Neural progenitor cell (in vitro differentiated cells): ENCODE results near the gene CD300A. TPM values are rescaled to one million over a fixed set of nuclear protein-coding genes. Genes with fewer than 3 reads are reported as not detected.
A peak's percentile ranks its signal among the peaks of the same experiment; 100 is the strongest.

Source experiments
- DNase-seq: peaks from one replicate; pipeline ENCODE4 v3.0.0-alpha.2; 2016; ENCODE audit warnings: low spot score
- H2AFZ ChIP-seq: fragments of 200-600 bp; sonication (generic); replicated peaks from 2 replicates; pipeline ENCODE4 v1.6.1; 2016; ENCODE audit warnings: antibody characterized with exemption
- H3F3A ChIP-seq: fragments of 200-600 bp; sonication (generic); 2 replicates; pipeline ENCODE4 v1.6.1; 2016; ENCODE audit warnings: antibody characterized with exemption, low read depth
- H3K27ac ChIP-seq: fragments of 200-600 bp; sonication (generic); 2 replicates; pipeline ENCODE4 v1.5.1; 2016; ENCODE audit warnings: mild to moderate bottlenecking
- H3K27me3 ChIP-seq: fragments of 200-600 bp; sonication (generic); 2 replicates; pipeline ENCODE4 v1.6.1; 2016; ENCODE audit warnings: mild to moderate bottlenecking, moderate library complexity
- H3K36me3 ChIP-seq: fragments of 200-600 bp; sonication (generic); 2 replicates; pipeline ENCODE4 v1.5.1; 2016
- H3K4me1 ChIP-seq: fragments of 200-600 bp; sonication (generic); 2 replicates; pipeline ENCODE4 v1.6.1; 2016; ENCODE audit warnings: mixed run types
- H3K4me2 ChIP-seq: fragments of 200-600 bp; sonication (generic); 2 replicates; pipeline ENCODE4 v1.6.1; 2016
- H3K4me3 ChIP-seq: fragments of 200-600 bp; sonication (generic); 2 replicates; pipeline ENCODE4 v1.5.1; 2016
- H3K79me2 ChIP-seq: fragments of 200-600 bp; sonication (generic); 2 replicates; pipeline ENCODE4 v1.6.1; 2016; ENCODE audit warnings: low read depth
- H3K9ac ChIP-seq: fragments of 200-600 bp; sonication (generic); 2 replicates; pipeline ENCODE4 v1.6.1; 2016
- H3K9me3 ChIP-seq: fragments of 200-600 bp; sonication (generic); 2 replicates; pipeline ENCODE4 v1.5.1; 2016; ENCODE audit warnings: low read depth
- H4K20me1 ChIP-seq: fragments of 200-600 bp; sonication (generic); 2 replicates; pipeline ENCODE4 v1.6.1; 2016; ENCODE audit warnings: low read depth
- H3K27ac Mint-ChIP-seq: 3 replicates; pipeline ENCODE4 v1.8.0; 2021; ENCODE audit warnings: mixed read lengths
- H3K27me3 Mint-ChIP-seq: 2 replicates; pipeline ENCODE4 v1.8.0; 2022; ENCODE audit warnings: low read depth, mild to moderate bottlenecking, inconsistent platforms, moderate library complexity, mixed read lengths; ENCODE audit not compliant: insufficient read depth
- H3K36me3 Mint-ChIP-seq: 3 replicates; pipeline ENCODE4 v1.8.0; 2021; ENCODE audit warnings: mixed read lengths
- H3K4me1 Mint-ChIP-seq: 3 replicates; pipeline ENCODE4 v1.8.0; 2021; ENCODE audit warnings: mixed read lengths
- H3K4me3 Mint-ChIP-seq: 3 replicates; pipeline ENCODE4 v1.8.0; 2021; ENCODE audit warnings: mild to moderate bottlenecking, moderate library complexity, mixed read lengths
- H3K9me3 Mint-ChIP-seq: 3 replicates; pipeline ENCODE4 v1.8.0; 2020; ENCODE audit warnings: mixed read lengths
- EZH2 ChIP-seq: fragments of 200-600 bp; sonication (generic); IDR thresholded peaks from 2 replicates; pipeline ENCODE4 v1.6.1; 2017; ENCODE audit warnings: antibody characterized with exemption, mild to moderate bottlenecking, moderate library complexity
- EZH2phosphoT487 ChIP-seq: fragments of 200-600 bp; sonication (generic); IDR thresholded peaks from 2 replicates; pipeline ENCODE4 v1.6.1; 2017; ENCODE audit warnings: antibody characterized with exemption
- total RNA-seq: library from RNA; depleted of rRNA; stranded (reverse); fragments of >200 nt; gene quantifications from 2 replicates; pipeline ENCODE4 v1.2.3, GENCODE V29; 2015; ENCODE audit warnings: low replicate concordance
- TF ChIP-seq, protein P1 (sequence below): fragments of 200-600 bp; sonication (generic); IDR thresholded peaks from 2 replicates; pipeline ENCODE4 v1.5.1; 2017; ENCODE audit warnings: antibody characterized with exemption, mild to moderate bottlenecking

The CD300A gene
- total RNA-seq, 1 donor from 2014 or later: not detected

DNA sequence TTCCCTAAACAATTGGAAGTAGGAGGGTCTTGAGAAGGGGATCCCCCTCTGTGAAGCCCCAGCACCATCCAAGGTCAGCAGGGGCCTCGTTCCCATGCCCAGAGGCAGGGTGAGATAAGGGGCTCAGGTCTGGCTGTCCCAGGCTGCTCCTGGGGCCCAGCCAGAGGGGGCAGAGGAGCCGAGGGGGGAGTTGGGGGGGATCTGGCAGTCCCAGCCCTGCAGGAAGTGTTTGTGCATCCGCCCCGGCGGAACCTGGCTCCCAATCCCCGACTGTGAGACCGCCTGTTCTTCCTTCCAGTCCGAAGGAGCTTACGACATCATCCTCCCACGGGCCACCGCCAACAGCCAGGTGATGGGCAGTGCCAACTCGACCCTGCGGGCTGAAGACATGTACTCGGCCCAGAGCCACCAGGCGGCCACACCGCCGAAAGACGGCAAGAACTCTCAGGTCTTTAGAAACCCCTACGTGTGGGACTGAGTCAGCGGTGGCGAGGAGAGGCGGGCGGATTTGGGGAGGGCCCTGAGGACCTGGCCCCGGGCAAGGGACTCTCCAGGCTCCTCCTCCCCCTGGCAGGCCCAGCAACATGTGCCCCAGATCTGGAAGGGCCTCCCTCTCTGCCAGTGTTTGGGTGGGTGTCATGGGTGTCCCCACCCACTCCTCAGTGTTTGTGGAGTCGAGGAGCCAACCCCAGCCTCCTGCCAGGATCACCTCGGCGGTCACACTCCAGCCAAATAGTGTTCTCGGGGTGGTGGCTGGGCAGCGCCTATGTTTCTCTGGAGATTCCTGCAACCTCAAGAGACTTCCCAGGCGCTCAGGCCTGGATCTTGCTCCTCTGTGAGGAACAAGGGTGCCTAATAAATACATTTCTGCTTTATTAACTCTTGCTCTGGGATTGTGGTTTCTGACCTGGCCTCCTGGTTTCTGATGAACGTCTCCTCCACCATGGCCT, 19.6 kb upstream of the CD300A start:
- Mint-ChIP-seq H3K27me3 (peaks cover 16% of the 10 kb centered on the region), H3K4me1 (peaks cover 43% of the 10 kb centered on the region), H3K9me3 (no peaks in the 10 kb centered on the region), H3K36me3 (no peaks in the 10 kb centered on the region), H3K27ac (peak overlapping the region; percentile 63), H3K4me3 (peak overlapping the region; percentile 18)
- DNase-seq: no peak
- H3F3A ChIP-seq: peaks cover 15% of the 10 kb centered on the region
- peaks cover 7% of the 10 kb centered on the region for H3K27me3 ChIP-seq
- H3K9me3 ChIP-seq: no peaks in the 10 kb centered on the region
- peaks cover 13% of the 10 kb centered on the region for H4K20me1 ChIP-seq
- H2AFZ ChIP-seq: no peak overlapping the region
- no peak for TF ChIP-seq EZH2
- TF ChIP-seq EZH2phosphoT487: no peak
- no peaks in the 10 kb centered on the region for H3K36me3 ChIP-seq
- H3K4me1 ChIP-seq: peaks cover 20% of the 10 kb centered on the region
- no peak overlapping the region for H3K4me2 ChIP-seq
- no peak overlapping the region for H3K27ac ChIP-seq
- H3K9ac ChIP-seq: no peak overlapping the region
- no peaks in the 10 kb centered on the region for H3K79me2 ChIP-seq
- H3K4me3 ChIP-seq: no peak overlapping the region

DNA sequence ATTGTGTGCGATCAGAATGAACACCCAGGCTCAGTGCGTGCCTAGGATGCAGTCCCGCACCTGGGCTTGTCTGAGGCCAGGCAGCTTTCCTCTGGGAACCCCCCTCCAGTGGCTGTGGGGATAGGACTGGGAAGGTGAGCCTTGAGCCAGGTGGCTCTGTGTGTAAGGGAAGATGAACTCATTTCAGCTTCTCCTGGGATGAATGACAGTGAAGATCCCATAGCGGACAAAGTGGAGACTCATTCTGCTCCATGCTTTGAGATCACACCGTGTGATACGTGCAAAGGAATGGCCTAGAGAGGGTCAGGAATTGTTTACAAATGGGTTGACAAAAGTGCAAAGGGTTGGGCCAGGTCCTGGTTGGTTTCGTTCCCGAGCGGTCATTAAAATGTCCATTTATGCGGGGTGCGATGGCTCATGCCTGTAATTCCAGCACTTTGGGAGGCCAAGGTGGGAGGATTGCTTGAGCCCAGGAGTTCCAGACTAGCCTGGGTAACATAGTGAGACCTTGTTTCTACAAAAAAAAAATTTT, 18.7 kb upstream of the CD300A start:
- Histone ChIP-seq H2AFZ (no peak overlapping the region), H3K36me3 (no peaks in the 10 kb centered on the region), H3K9ac (no peak overlapping the region), H3K4me3 (no peak overlapping the region), H3K79me2 (no peaks in the 10 kb centered on the region), H3F3A (peaks cover 15% of the 10 kb centered on the region), H3K27ac (no peak overlapping the region), H3K4me2 (no peak overlapping the region), H3K9me3 (no peaks in the 10 kb centered on the region), H3K27me3 (peaks cover 16% of the 10 kb centered on the region), H4K20me1 (peaks cover 16% of the 10 kb centered on the region), H3K4me1 (peaks cover 15% of the 10 kb centered on the region)
- Mint-ChIP-seq H3K36me3 (no peaks in the 10 kb centered on the region), H3K9me3 (no peaks in the 10 kb centered on the region), H3K27ac (peak overlapping the region; percentile 63), H3K4me1 (peaks cover 47% of the 10 kb centered on the region), H3K27me3 (peaks cover 20% of the 10 kb centered on the region), H3K4me3 (peak overlapping the region; percentile 18)
- DNase-seq: no peak
- TF ChIP-seq EZH2phosphoT487 (no peak), EZH2 (no peak)
- TF ChIP-seq, protein P1, sequence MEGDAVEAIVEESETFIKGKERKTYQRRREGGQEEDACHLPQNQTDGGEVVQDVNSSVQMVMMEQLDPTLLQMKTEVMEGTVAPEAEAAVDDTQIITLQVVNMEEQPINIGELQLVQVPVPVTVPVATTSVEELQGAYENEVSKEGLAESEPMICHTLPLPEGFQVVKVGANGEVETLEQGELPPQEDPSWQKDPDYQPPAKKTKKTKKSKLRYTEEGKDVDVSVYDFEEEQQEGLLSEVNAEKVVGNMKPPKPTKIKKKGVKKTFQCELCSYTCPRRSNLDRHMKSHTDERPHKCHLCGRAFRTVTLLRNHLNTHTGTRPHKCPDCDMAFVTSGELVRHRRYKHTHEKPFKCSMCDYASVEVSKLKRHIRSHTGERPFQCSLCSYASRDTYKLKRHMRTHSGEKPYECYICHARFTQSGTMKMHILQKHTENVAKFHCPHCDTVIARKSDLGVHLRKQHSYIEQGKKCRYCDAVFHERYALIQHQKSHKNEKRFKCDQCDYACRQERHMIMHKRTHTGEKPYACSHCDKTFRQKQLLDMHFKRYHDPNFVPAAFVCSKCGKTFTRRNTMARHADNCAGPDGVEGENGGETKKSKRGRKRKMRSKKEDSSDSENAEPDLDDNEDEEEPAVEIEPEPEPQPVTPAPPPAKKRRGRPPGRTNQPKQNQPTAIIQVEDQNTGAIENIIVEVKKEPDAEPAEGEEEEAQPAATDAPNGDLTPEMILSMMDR: no peak

DNA sequence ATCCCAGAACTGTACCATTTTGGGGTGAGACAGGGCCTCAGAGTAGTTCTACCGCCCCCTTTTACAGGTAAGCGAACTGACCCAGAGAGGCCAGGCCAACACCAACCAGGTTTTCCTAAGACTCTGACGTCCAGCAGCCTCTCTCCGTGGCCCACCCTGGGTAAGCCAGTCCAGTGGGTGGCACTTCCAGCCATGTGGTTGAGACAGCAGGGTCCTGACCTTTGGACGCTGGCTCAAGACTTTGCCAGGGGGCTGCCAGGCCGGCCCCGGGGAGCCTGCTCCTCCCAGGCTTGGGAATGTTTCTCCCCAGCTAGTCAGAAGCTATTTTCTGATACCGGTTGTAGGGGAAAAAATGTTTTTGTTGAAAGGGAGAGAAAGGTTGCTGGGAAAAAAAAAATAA, 17.7 kb upstream of the CD300A start:
- Histone ChIP-seq H3K4me1 (peaks cover 18% of the 10 kb centered on the region), H3K79me2 (no peaks in the 10 kb centered on the region)

More for the DNA sequence above, 17.7 kb upstream of the CD300A start:
- Mint-ChIP-seq H3K27ac (no peak overlapping the region), H3K27me3 (peaks cover 24% of the 10 kb centered on the region), H3K4me1 (peaks cover 45% of the 10 kb centered on the region), H3K4me3 (no peak overlapping the region), H3K36me3 (no peaks in the 10 kb centered on the region), H3K9me3 (no peaks in the 10 kb centered on the region)
- no peak overlapping the region for H3K4me2 ChIP-seq
- no peak for DNase-seq
- H4K20me1 ChIP-seq: peaks cover 12% of the 10 kb centered on the region
- TF ChIP-seq, protein P1: no peak
- TF ChIP-seq EZH2phosphoT487 (no peak), EZH2 (no peak)
- no peak overlapping the region for H3K9ac ChIP-seq
- no peak overlapping the region for H3K4me3 ChIP-seq
- no peak overlapping the region for H2AFZ ChIP-seq
- peaks cover 20% of the 10 kb centered on the region for H3F3A ChIP-seq
- no peaks in the 10 kb centered on the region for H3K9me3 ChIP-seq
- peaks cover 26% of the 10 kb centered on the region for H3K27me3 ChIP-seq
- H3K36me3 ChIP-seq: no peaks in the 10 kb centered on the region
- no peak overlapping the region for H3K27ac ChIP-seq
